Measurements from ENCODE around the gene DIDO1.
"Not testable (repeated sequence)": the region's sequence is repeated elsewhere in the genome, so short reads cannot be mapped to it uniquely, and the experiment has no call there.

Gene DIDO1

GRCh38 chr20:62855120-62855519 lies 71.2 kb downstream of the DIDO1 start:
- no peak for DNase-seq (ENCODE audit: low read depth)

- DNase-seq (ENCODE audit: low read depth), result no peak
These were observed 72.2 kb downstream of the DIDO1 start for GRCh38 chr20:62854121-62854520.

DNA sequence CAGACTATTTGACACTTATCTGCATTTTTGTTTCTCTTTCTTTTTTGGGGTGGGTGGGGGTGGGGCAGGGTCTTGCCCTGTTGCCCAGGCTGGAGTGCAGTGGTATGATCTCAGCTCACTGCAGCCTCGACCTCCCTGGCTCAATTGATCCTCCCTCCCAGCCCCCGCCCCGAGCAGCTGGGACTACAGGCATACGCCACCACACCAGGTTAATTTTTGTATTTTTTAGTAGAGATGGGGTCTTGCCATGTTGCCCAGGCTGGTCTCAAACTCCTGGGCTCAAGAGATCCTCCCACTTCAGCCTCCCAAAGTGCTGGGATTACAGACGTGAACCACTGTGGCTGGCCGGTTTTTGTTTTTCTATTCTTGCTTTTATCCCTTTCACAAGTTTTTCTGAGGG lies 73.0 kb downstream of the DIDO1 start:
- DNase-seq (ENCODE audit: low read depth), result not testable (repeated sequence)

- DNase-seq (ENCODE audit: low read depth), result no peak
These were observed 73.5 kb downstream of the DIDO1 start for GRCh38 chr20:62852841-62853240.

DNA sequence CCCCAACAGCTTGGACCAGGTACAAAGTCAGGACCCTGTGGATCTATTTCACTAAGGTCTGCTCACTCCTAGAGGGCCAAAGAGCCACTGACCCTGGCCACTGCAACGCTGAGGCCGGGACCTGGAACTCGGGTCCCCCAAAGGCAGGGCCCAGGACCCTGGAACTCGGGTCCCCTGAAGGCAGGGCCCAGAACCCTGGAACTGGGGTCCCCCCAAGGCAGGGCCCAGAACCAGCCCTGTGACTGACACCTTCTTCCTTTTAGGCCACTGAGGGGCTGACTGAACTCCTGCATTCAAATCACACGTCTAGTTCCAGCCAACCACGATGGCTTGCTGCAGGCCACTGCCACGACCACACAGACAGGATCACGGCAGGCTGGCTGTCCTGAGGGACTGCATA lies 74.1 kb downstream of the DIDO1 start:
- no peak for DNase-seq (ENCODE audit: low read depth)

- DNase-seq (ENCODE audit: low read depth), result no peak
These were observed 75.9 kb downstream of the DIDO1 start for GRCh38 chr20:62850333-62850974.

- DNase-seq (ENCODE audit: low read depth), result no peak
These were observed 76.9 kb downstream of the DIDO1 start for GRCh38 chr20:62849431-62849830.

GRCh38 chr20:62848917-62849316 lies 77.4 kb downstream of the DIDO1 start:
- DNase-seq (ENCODE audit: low read depth), result not testable (repeated sequence)

GRCh38 chr20:62846166-62846890 lies 80.0 kb downstream of the DIDO1 start:
- DNase-seq (ENCODE audit: low read depth), result no peak

- no peak for DNase-seq (ENCODE audit: low read depth)
These were observed 80.7 kb downstream of the DIDO1 start for GRCh38 chr20:62845416-62846160.

- no peak for DNase-seq (ENCODE audit: low read depth)
These were observed 82.1 kb downstream of the DIDO1 start for GRCh38 chr20:62844182-62844581.

DNA sequence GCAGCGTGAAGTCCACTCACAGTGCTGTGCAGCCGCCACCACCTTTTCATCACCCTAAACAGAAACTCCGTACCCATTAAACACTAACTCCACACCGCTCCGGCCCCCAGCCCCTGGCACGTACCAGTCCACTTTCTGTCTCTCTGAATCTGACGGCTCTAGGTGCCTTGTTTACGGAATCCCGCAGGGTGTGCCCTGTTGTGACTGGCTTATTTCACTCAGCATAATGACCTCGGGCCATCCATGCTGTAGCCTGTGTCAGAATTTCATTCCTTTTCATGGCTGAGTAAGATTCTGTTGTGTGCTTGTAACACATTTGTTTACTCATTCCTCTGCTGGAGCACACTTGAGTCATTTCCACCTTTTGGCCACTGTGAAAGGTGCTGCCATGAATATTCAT lies 82.6 kb downstream of the DIDO1 start:
- DNase-seq (ENCODE audit: low read depth), result no peak

GRCh38 chr20:62841705-62842212 lies 84.5 kb downstream of the DIDO1 start:
- DNase-seq (ENCODE audit: low read depth), result no peak

DNA sequence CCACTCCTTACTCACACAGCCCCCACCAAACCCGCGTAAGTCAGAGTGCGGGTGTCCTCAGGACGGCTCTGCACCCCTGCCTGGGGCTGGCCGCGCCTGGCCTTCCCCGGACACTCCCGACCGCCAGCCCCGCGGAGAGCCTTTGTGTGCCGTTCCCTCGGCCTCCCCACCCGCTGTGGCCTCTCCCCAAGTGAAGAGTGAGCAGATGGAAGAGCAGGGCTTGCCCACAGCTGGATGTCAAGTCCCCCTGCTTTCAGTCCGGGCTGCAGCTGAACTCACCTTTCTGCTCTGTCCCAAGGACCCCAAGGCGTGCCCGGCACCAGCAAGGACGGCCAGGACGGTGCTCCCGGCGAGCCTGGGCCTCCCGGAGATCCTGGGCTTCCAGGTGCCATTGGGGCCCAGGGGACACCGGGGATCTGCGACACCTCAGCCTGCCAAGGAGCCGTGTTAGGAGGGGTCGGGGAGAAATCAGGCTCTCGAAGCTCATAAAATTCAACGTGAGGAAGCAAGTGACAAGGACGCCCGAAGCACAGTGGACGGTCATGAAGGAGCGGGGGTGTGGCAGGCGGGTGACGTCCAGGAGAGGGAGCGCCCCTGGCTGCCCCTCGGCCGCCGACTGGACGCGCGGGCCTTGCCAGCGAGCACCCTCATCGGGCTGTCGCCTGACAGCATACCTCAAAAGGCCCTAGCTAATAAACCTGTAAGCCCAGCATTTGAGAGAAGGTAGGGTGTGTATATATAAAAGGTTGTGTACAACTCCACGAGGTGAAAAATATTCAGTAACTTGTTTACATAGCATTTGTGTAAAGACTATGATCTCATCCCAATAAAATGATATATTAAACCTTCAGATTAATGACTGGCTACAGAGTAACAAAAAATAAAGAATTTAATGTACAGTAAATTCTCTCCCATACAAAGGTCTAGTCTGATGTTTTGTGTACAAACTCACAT lies 85.8 kb downstream of the DIDO1 start:
- DNase-seq (ENCODE audit: low read depth), result no peak

DNA sequence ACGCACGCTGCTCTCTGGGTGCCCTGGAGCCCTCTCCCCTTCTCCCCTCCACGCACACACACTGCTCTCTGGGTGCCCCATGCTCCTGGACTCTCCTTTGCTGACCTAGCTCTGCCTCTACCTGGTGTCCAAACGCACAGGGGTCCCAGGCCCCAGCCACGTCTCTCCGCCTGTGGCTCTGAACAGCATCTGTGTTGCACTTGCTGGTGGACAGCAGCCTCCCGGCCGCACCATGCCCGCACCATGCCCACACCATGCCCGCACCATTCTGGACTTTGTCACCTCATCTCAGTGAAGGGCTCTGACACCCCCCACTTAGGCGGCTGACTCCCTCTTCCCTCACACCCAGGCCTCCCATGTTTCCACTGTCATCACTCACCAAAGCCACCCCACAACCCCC lies 86.5 kb downstream of the DIDO1 start:
- no peak for DNase-seq (ENCODE audit: low read depth)

DNA sequence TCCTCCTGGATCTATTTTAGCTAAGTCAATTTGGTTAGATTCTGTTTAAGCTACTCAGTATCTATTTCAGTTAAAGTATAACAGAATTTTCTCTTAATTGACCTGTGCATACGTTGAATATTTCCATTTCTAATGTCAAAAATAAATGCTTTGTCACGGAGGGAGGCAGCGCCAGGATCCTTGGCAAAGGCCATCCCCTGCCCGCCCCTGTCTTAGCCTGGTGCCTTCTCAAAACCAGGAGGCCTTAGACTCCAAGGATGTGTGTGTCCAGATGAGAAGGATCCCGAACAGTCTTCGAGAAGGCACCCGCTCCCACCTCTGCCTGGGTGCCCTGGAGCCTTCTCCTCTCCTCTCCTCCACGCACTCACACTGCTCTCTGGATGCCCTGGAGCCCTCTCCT lies 87.0 kb downstream of the DIDO1 start:
- DNase-seq (ENCODE audit: low read depth), result no peak

DNA sequence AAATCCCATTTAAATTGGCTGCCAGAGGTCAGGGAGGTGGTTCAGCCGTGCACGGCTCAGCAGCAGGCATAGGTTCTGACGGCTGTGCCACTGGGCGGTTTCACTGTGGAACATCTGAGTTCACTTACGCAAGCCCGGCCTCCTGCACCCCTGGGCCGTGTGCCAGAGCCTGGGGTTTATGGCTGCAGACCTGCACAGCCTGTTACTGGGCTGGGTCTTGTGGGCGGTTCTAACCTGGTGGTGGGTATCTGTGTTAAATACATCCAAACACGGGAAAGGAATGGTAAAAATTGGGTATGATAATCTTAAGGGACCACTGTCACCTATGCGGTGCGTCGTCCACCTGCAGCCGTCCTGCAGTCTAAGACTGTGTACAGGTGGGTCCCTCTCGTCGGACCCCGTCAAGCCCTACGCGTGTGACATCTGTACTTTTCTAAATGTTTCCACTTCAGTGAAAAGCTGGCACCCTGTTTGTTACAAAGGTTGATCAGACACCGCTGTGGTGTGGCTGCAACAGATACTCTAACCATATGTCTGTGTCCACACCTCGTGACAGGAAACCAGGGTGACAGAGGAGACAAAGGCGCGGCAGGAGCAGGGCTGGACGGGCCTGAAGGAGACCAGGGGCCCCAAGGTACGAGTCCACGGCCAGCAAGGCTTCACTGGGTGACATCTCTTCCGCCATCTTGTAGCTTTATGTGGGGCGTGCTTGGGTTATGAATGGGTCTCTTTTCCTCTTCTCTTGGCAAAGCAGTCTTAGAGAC lies 88.0 kb downstream of the DIDO1 start:
- no peak for DNase-seq (ENCODE audit: low read depth)

GRCh38 chr20:62837790-62838127 lies 88.5 kb downstream of the DIDO1 start:
- DNase-seq (ENCODE audit: low read depth), result no peak

- no peak for DNase-seq (ENCODE audit: low read depth)
These were observed 89.3 kb downstream of the DIDO1 start for GRCh38 chr20:62836967-62837490.

DNA sequence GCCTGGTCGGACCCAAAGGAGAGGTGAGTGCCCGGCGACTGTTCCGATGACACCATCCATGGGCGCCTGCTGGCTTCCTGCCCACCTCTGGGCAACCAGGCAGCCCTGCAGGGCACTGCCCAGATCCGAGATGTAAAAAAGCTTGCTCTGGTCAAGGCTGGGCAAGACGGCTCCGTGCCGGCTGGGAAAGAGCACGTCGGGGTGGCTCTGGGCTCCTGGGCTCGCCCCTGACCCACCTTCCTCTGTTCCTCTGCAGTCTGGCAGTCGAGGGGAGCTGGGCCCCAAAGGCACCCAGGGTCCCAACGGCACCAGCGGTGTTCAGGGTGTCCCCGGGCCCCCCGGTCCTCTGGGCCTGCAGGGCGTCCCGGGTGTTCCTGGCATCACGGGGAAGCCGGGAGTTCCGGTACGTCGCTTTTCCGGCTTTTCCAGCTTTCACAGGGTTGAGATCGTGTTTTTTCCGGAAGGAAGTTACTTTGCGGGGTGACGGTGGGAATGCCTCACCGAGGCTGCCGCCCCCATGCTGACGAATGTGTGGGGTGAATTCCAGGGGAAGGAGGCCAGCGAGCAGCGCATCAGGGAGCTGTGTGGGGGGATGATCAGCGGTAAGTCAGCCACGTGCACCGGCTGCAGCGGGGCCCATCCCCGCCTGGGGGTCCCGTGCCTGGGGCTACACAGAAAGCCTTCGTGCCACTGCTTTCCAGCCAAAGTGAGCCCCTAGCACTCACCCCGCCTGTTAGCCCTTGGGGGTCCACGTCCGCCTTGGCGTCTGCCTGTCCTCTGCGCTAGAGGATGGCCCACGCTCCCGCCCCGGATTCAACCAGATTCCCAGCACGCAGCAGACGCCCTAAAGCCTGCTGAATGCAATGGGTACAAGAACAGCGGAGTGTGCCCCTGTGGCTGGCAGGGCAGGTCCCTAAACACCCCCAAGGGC lies 90.1 kb downstream of the DIDO1 start:
- no peak for DNase-seq (ENCODE audit: low read depth)

All from GM04504 (cell line).